ENCODE results near the gene COPZ2. TPM values are rescaled to one million over a fixed set of nuclear protein-coding genes. Genes with fewer than 3 reads are reported as not detected.

COPZ2 gene
- total RNA-seq, 4 donors from 2014 or later, result 40.5 to 73.9 (median 62.2) TPM

GRCh38 chr17:48006936-48007709 is 30.5 kb downstream of the COPZ2 start:
- TF ChIP-seq CTCF (IDR thresholded peaks at IDR 0.05), result no peak
- TF ChIP-seq EP300 (IDR thresholded peaks at IDR 0.05), result no peak
- no peak for TF ChIP-seq POLR2A (IDR thresholded peaks at IDR 0.05)
- no peak overlapping the region for H3K27ac ChIP-seq
- no peak overlapping the region for H3K4me3 ChIP-seq
- DNase-seq (ENCODE audit: low spot score in 2 of 2), result no peak
- H3K36me3 ChIP-seq, result no peaks in the 10 kb centered on the region
- no peaks in the 10 kb centered on the region for H3K27me3 ChIP-seq
- H3K9me3 ChIP-seq, result no peaks in the 10 kb centered on the region
- WGBS, 2 donors, result 89 to 94% methylated on average over 12 of the region's 12 CpGs
- peaks cover 0 to 28% (median 20%) of the 10 kb centered on the region in 4 donors for H3K4me1 ChIP-seq

GRCh38 chr17:48004983-48005382 is 32.6 kb downstream of the COPZ2 start:
- no peak overlapping the region for H3K4me3 ChIP-seq
- TF ChIP-seq CTCF (IDR thresholded peaks at IDR 0.05), result no peak
- TF ChIP-seq POLR2A (IDR thresholded peaks at IDR 0.05), result no peak
- no peak for TF ChIP-seq EP300 (IDR thresholded peaks at IDR 0.05)
- H3K36me3 ChIP-seq, result no peaks in the 10 kb centered on the region
- no peak for DNase-seq (ENCODE audit: low spot score in 2 of 2)
- H3K4me1 ChIP-seq, result peaks cover 0 to 29% (median 16%) of the 10 kb centered on the region in 4 donors
- H3K9me3 ChIP-seq, result no peaks in the 10 kb centered on the region
- peak overlapping the region in 1 of 4 donors; percentile 1 for H3K27ac ChIP-seq
- H3K27me3 ChIP-seq, result no peaks in the 10 kb centered on the region
- 48 to 67% methylated on average over 3 of the region's 3 CpGs for WGBS, 2 donors

- TF ChIP-seq EP300 (IDR thresholded peaks at IDR 0.05) (no peak), CTCF (IDR thresholded peaks at IDR 0.05) (no peak), POLR2A (IDR thresholded peaks at IDR 0.05) (no peak)
- Histone ChIP-seq H3K4me3 (no peak overlapping the region), H3K27me3 (no peaks in the 10 kb centered on the region), H3K36me3 (no peaks in the 10 kb centered on the region), H3K9me3 (no peaks in the 10 kb centered on the region), H3K4me1 (peaks cover 0 to 29% (median 16%) of the 10 kb centered on the region in 4 donors), H3K27ac (peak overlapping the region in 3 of 4 donors; percentile 52 to 94 (median 80))
- 60 to 61% methylated on average over 14 to 17 of the region's 17 CpGs for WGBS, 2 donors
- DNase-seq (ENCODE audit: low spot score in 2 of 2), result no peak
Observed at GRCh38 chr17:48003417-48004151, 34.0 kb downstream of the COPZ2 start.

- 43 to 44% methylated on average over 7 of the region's 7 CpGs for WGBS, 2 donors
- TF ChIP-seq POLR2A (IDR thresholded peaks at IDR 0.05) (no peak), EP300 (IDR thresholded peaks at IDR 0.05) (no peak), CTCF (IDR thresholded peaks at IDR 0.05) (no peak)
- no peak overlapping the region for H3K4me3 ChIP-seq
- DNase-seq (ENCODE audit: low spot score in 2 of 2), result no peak
- peaks cover 0 to 29% (median 16%) of the 10 kb centered on the region in 4 donors for H3K4me1 ChIP-seq
- no peaks in the 10 kb centered on the region for H3K9me3 ChIP-seq
- H3K27me3 ChIP-seq, result no peaks in the 10 kb centered on the region
- H3K36me3 ChIP-seq, result no peaks in the 10 kb centered on the region
- H3K27ac ChIP-seq, result peak overlapping the region; percentile 3 to 94 (median 66)
Observed at GRCh38 chr17:48002916-48003416, 34.6 kb downstream of the COPZ2 start.
